HepG2 (cell line): ENCODE measurements around the gene CCDC85C. TPM values are rescaled to one million over a fixed set of nuclear protein-coding genes. Genes with fewer than 3 reads are reported as not detected.

Experiments
- BCL6 ChIP-seq: IDR thresholded peaks from 2 replicates; pipeline ENCODE4 v1.6.1; 2016; ENCODE audit warnings: missing genetic modification reagents, missing compliant biosample characterization
- ELF3 ChIP-seq: IDR thresholded peaks from 2 replicates; pipeline ENCODE4 v1.6.1; 2016; ENCODE audit warnings: missing genetic modification reagents, missing compliant biosample characterization
- FOXA3 ChIP-seq: IDR thresholded peaks from 2 replicates; pipeline ENCODE4 v1.6.1; 2016; ENCODE audit warnings: missing genetic modification reagents, missing compliant biosample characterization
- GTF2F1 ChIP-seq: fragments of 150-350 bp; IDR thresholded peaks from 2 replicates; pipeline ENCODE4 v1.6.1; 2014; ENCODE audit warnings: low read length
- HDAC2 ChIP-seq: sonication (generic); formaldehyde crosslinking; IDR thresholded peaks from 2 replicates; pipeline ENCODE4 v1.4.0; 2020; ENCODE audit warnings: missing genetic modification reagents
- HMG20B ChIP-seq: conservative IDR thresholded peaks from 2 replicates; pipeline ENCODE4 v1.6.1; 2016; ENCODE audit warnings: missing genetic modification reagents, missing compliant biosample characterization
- HNF4A ChIP-seq: sonication (generic); formaldehyde crosslinking; IDR thresholded peaks from 2 replicates; pipeline ENCODE4 v1.4.0; 2020; ENCODE audit warnings: missing genetic modification reagents
- HOXA5 ChIP-seq: sonication (generic); formaldehyde crosslinking; IDR thresholded peaks from 2 replicates; pipeline ENCODE4 v1.4.0; 2020; ENCODE audit warnings: missing genetic modification reagents
- KDM6A ChIP-seq: IDR thresholded peaks from 2 replicates; pipeline ENCODE4 v1.6.1; 2016; ENCODE audit warnings: low read depth
- NCOA2 ChIP-seq: sonication (generic); formaldehyde crosslinking; IDR thresholded peaks from 2 replicates; pipeline ENCODE4 v1.8.0; 2022; ENCODE audit warnings: inconsistent platforms
- PHF21A ChIP-seq: sonication (generic); formaldehyde crosslinking; IDR thresholded peaks from 2 replicates; pipeline ENCODE4 v1.5.0; 2020; ENCODE audit warnings: mild to moderate bottlenecking, missing genetic modification reagents
- RCOR2 ChIP-seq: IDR thresholded peaks from 2 replicates; pipeline ENCODE4 v1.6.1; 2016; ENCODE audit warnings: missing biosample characterization, missing genetic modification reagents
- ZNF12 ChIP-seq: sonication (generic); formaldehyde crosslinking; IDR thresholded peaks from 2 replicates; pipeline ENCODE4 v1.5.0; 2020; ENCODE audit warnings: missing genetic modification reagents
- ZNF264 ChIP-seq: sonication (generic); formaldehyde crosslinking; IDR thresholded peaks from 2 replicates; pipeline ENCODE4 v1.4.0; 2020; ENCODE audit warnings: missing genetic modification reagents
- ZNF543 ChIP-seq: sonication (generic); formaldehyde crosslinking; IDR thresholded peaks from 2 replicates; pipeline ENCODE4 v1.4.0; 2020; ENCODE audit warnings: mild to moderate bottlenecking, missing genetic modification reagents
- polyA plus RNA-seq, 8 experiments: library from polyadenylated mRNA; depleted of rRNA in 3 of 8; stranded (reverse) in 7 of 8; unstranded in 1 of 8; fragments of >200 nt; fragmentation: Illumina TruSeq in 4 of 8; extraction: Trizol in 4 of 8; gene quantifications; 2 replicates each; pipeline versions ENCODE4 v1.2.1 to v1.2.3, GENCODE V29; 2011 to 2016; ENCODE audit warnings: low read depth in 4 of 8, missing spikeins in 1 of 8, mixed read lengths in 1 of 8; ENCODE audit not compliant: insufficient read depth in 1 of 8
- total RNA-seq, 5 experiments: library from RNA; depleted of rRNA; stranded (reverse); fragments of >200 nt; fragmentation: Illumina TruSeq; extraction: Trizol; gene quantifications; 2 replicates each; pipeline ENCODE4 v1.2.3, GENCODE V29; 2016; ENCODE audit warnings: low read depth in 1 of 5
- TF ChIP-seq, protein P1 (sequence below): sonication (generic); formaldehyde crosslinking; IDR thresholded peaks from 2 replicates; pipeline ENCODE4 v1.5.0; 2020; ENCODE audit warnings: mild to moderate bottlenecking, missing genetic modification reagents, borderline replicate concordance
- TF ChIP-seq, protein P2 (sequence below): sonication (generic); formaldehyde crosslinking; IDR thresholded peaks from 2 replicates; pipeline ENCODE4 v1.4.0; 2020; ENCODE audit warnings: missing genetic modification reagents, borderline replicate concordance
- TF ChIP-seq, protein P3 (sequence below): sonication (generic); formaldehyde crosslinking; IDR thresholded peaks from 2 replicates; pipeline ENCODE4 v1.4.0; 2020; ENCODE audit warnings: mild to moderate bottlenecking, missing genetic modification reagents, borderline replicate concordance
- TF ChIP-seq, protein P4 (sequence below): IDR thresholded peaks from 2 replicates; pipeline ENCODE4 v1.6.1; 2016; ENCODE audit warnings: missing compliant biosample characterization, missing genetic modification reagents, borderline replicate concordance

Gene CCDC85C
- total and polyA plus RNA-seq, 2 of the 13 experiments (the other 11 are each of a cell fraction or from before 2014, with no cell fraction given): 18.8 to 43.8 TPM

DNA sequence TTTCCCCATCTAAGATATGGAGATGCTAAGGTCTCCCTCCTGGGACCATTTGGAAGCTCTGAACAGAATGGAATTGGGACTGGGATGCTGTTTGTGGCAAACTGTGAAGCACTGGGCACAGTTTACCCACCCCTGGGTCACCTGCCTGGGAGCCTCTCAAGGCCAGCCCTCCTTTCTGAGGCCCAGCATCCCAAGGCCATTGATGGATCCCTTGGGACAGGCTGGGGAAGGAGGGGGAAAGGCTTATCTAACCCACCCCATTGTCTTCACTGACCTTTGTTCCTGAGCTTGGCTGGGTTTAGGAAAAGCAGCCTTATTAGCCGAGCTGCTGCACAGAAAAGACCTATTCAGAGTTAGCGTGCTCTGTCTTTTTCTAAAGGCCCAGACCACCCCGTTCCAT is 5.2 kb downstream of the CCDC85C start (continued):
- TF ChIP-seq HNF4A (peak; percentile 91), HDAC2 (CRISPR knock-in tag) (peak; percentile 78; the same call in 1 of the 2 replicates), BCL6 (CRISPR knock-in tag) (peak; percentile 64), ZNF543 (no peak), FOXA3 (CRISPR knock-in tag) (peak; percentile 49; the same call in 1 of the 2 replicates), ZNF12 (CRISPR knock-in tag) (no peak), KDM6A (CRISPR knock-in tag) (peak; percentile 64), HMG20B (peak; percentile 58; the same call in 1 of the 2 replicates), ZNF264 (CRISPR knock-in tag) (0 out of 2 replicates have a peak, but pooled peaks have one; percentile 24), HOXA5 (CRISPR knock-in tag) (no peak), NCOA2 (CRISPR knock-in tag) (peak; percentile 79), ELF3 (CRISPR knock-in tag) (peak; percentile 35; the same call in 1 of the 2 replicates), PHF21A (peak; percentile 81), RCOR2 (CRISPR knock-in tag) (0 out of 2 replicates have a peak, but pooled peaks have one; percentile 41), GTF2F1 (no peak)
- TF ChIP-seq, protein P1, sequence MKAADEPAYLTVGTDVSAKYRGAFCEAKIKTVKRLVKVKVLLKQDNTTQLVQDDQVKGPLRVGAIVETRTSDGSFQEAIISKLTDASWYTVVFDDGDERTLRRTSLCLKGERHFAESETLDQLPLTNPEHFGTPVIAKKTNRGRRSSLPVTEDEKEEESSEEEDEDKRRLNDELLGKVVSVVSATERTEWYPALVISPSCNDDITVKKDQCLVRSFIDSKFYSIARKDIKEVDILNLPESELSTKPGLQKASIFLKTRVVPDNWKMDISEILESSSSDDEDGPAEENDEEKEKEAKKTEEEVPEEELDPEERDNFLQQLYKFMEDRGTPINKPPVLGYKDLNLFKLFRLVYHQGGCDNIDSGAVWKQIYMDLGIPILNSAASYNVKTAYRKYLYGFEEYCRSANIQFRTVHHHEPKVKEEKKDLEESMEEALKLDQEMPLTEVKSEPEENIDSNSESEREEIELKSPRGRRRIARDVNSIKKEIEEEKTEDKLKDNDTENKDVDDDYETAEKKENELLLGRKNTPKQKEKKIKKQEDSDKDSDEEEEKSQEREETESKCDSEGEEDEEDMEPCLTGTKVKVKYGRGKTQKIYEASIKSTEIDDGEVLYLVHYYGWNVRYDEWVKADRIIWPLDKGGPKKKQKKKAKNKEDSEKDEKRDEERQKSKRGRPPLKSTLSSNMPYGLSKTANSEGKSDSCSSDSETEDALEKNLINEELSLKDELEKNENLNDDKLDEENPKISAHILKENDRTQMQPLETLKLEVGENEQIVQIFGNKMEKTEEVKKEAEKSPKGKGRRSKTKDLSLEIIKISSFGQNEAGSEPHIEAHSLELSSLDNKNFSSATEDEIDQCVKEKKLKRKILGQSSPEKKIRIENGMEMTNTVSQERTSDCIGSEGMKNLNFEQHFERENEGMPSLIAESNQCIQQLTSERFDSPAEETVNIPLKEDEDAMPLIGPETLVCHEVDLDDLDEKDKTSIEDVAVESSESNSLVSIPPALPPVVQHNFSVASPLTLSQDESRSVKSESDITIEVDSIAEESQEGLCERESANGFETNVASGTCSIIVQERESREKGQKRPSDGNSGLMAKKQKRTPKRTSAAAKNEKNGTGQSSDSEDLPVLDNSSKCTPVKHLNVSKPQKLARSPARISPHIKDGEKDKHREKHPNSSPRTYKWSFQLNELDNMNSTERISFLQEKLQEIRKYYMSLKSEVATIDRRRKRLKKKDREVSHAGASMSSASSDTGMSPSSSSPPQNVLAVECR (CRISPR knock-in tag): peak; percentile 32; the same call in 1 of the 2 replicates
- TF ChIP-seq, protein P2, sequence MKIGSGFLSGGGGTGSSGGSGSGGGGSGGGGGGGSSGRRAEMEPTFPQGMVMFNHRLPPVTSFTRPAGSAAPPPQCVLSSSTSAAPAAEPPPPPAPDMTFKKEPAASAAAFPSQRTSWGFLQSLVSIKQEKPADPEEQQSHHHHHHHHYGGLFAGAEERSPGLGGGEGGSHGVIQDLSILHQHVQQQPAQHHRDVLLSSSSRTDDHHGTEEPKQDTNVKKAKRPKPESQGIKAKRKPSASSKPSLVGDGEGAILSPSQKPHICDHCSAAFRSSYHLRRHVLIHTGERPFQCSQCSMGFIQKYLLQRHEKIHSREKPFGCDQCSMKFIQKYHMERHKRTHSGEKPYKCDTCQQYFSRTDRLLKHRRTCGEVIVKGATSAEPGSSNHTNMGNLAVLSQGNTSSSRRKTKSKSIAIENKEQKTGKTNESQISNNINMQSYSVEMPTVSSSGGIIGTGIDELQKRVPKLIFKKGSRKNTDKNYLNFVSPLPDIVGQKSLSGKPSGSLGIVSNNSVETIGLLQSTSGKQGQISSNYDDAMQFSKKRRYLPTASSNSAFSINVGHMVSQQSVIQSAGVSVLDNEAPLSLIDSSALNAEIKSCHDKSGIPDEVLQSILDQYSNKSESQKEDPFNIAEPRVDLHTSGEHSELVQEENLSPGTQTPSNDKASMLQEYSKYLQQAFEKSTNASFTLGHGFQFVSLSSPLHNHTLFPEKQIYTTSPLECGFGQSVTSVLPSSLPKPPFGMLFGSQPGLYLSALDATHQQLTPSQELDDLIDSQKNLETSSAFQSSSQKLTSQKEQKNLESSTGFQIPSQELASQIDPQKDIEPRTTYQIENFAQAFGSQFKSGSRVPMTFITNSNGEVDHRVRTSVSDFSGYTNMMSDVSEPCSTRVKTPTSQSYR (CRISPR knock-in tag): 0 out of 2 replicates have a peak, but pooled peaks have one; percentile 27
- TF ChIP-seq, protein P3, sequence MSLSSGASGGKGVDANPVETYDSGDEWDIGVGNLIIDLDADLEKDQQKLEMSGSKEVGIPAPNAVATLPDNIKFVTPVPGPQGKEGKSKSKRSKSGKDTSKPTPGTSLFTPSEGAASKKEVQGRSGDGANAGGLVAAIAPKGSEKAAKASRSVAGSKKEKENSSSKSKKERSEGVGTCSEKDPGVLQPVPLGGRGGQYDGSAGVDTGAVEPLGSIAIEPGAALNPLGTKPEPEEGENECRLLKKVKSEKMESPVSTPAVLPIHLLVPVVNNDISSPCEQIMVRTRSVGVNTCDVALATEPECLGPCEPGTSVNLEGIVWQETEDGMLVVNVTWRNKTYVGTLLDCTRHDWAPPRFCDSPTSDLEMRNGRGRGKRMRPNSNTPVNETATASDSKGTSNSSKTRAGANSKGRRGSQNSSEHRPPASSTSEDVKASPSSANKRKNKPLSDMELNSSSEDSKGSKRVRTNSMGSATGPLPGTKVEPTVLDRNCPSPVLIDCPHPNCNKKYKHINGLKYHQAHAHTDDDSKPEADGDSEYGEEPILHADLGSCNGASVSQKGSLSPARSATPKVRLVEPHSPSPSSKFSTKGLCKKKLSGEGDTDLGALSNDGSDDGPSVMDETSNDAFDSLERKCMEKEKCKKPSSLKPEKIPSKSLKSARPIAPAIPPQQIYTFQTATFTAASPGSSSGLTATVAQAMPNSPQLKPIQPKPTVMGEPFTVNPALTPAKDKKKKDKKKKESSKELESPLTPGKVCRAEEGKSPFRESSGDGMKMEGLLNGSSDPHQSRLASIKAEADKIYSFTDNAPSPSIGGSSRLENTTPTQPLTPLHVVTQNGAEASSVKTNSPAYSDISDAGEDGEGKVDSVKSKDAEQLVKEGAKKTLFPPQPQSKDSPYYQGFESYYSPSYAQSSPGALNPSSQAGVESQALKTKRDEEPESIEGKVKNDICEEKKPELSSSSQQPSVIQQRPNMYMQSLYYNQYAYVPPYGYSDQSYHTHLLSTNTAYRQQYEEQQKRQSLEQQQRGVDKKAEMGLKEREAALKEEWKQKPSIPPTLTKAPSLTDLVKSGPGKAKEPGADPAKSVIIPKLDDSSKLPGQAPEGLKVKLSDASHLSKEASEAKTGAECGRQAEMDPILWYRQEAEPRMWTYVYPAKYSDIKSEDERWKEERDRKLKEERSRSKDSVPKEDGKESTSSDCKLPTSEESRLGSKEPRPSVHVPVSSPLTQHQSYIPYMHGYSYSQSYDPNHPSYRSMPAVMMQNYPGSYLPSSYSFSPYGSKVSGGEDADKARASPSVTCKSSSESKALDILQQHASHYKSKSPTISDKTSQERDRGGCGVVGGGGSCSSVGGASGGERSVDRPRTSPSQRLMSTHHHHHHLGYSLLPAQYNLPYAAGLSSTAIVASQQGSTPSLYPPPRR: peak; percentile 42; the same call in 1 of the 2 replicates
- TF ChIP-seq, protein P4, sequence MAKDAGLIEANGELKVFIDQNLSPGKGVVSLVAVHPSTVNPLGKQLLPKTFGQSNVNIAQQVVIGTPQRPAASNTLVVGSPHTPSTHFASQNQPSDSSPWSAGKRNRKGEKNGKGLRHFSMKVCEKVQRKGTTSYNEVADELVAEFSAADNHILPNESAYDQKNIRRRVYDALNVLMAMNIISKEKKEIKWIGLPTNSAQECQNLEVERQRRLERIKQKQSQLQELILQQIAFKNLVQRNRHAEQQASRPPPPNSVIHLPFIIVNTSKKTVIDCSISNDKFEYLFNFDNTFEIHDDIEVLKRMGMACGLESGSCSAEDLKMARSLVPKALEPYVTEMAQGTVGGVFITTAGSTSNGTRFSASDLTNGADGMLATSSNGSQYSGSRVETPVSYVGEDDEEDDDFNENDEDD (CRISPR knock-in tag): peak; percentile 31; the same call in 1 of the 2 replicates
